Glutamatergic neuron (in vitro differentiated cells): ENCODE results near the gene COL16A1. TPM values are rescaled to one million over a fixed set of nuclear protein-coding genes. Genes with fewer than 3 reads are reported as not detected.
A peak's percentile ranks its signal among the peaks of the same experiment; 100 is the strongest.

ENCODE experiments used
- DNase-seq: peaks from one replicate; pipeline ENCODE4 v3.0.0; 2022
- H3K27ac Mint-ChIP-seq: one replicate; pipeline ENCODE4 v1.8.0; 2020; ENCODE audit warnings: mild to moderate bottlenecking, mixed read lengths, inconsistent platforms; ENCODE audit not compliant: unreplicated experiment
- H3K27me3 Mint-ChIP-seq: one replicate; pipeline ENCODE4 v1.8.0; 2020; ENCODE audit warnings: mild to moderate bottlenecking, moderate library complexity, mixed read lengths, inconsistent platforms; ENCODE audit not compliant: unreplicated experiment
- H3K36me3 Mint-ChIP-seq: one replicate; pipeline ENCODE4 v1.8.0; 2020; ENCODE audit warnings: mild to moderate bottlenecking, mixed read lengths, inconsistent platforms; ENCODE audit not compliant: unreplicated experiment
- H3K4me1 Mint-ChIP-seq: one replicate; pipeline ENCODE4 v1.8.0; 2020; ENCODE audit warnings: mild to moderate bottlenecking, low read depth, mixed read lengths, inconsistent platforms; ENCODE audit not compliant: unreplicated experiment
- H3K4me3 Mint-ChIP-seq: one replicate; pipeline ENCODE4 v1.8.0; 2020; ENCODE audit warnings: mild to moderate bottlenecking, mixed read lengths, inconsistent platforms; ENCODE audit not compliant: unreplicated experiment
- H3K9me3 Mint-ChIP-seq: one replicate; pipeline ENCODE4 v1.8.0; 2020; ENCODE audit warnings: mild to moderate bottlenecking, moderate library complexity, mixed read lengths, inconsistent platforms; ENCODE audit not compliant: unreplicated experiment
- CTCF ChIP-seq: fragments of 200-600 bp; sonication (generic); IDR thresholded peaks from one replicate; pipeline ENCODE4 v1.5.0; 2021; ENCODE audit not compliant: partially characterized antibody, unreplicated experiment
- total RNA-seq: library from RNA; stranded (reverse); fragmentation: NEBNext Ultra II Directional; extraction: Animal tissue kit (Norgen Biotek cat#: 25700); gene quantifications from one replicate; pipeline ENCODE4 v1.2.1, GENCODE V29; 2021; ENCODE audit not compliant: unreplicated experiment

The COL16A1 gene
- total RNA-seq, 1 donor from 2014 or later = 52.2 TPM

DNA sequence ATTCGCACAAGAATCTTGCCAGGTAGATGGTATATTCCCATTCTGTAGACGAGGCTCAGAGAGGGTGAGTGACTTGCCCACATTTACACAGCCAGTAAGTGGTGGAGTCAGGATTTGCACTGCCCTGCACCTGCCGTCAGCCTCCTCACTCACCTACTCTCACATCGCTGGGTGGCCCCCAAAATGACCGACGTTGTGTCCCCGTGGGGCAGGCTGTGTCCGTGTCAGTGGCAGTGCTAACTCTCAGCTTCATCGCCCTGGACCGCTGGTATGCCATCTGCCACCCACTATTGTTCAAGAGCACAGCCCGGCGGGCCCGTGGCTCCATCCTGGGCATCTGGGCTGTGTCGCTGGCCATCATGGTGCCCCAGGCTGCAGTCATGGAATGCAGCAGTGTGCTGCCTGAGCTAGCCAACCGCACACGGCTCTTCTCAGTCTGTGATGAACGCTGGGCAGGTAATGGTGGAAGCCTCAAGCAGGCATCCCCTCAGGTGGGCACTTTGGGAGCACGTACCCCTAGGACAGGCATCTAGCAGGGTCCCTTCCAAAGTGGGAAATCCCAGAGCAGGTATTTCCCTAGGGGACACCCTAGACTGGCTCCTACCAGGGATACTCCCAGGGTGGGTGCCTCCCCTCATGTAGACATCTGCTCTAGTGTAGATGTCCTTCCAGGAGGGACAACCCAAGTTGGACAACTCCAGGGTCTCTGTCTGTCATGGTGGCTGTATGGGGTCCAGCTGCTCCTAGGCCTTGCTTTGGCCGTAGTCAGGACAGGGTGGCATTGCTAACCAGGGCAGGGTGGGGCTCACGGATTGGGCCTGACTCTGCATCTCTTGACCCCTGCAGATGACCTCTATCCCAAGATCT lies 83.0 kb downstream of the COL16A1 start:
- H3K9me3 Mint-ChIP-seq = peaks cover 3% of the 10 kb centered on the region
- no peak for TF ChIP-seq CTCF
- H3K27me3 Mint-ChIP-seq = peaks cover 12% of the 10 kb centered on the region
- H3K4me3 Mint-ChIP-seq = no peak overlapping the region
- peaks cover 3% of the 10 kb centered on the region for H3K4me1 Mint-ChIP-seq
- H3K36me3 Mint-ChIP-seq = peaks cover 3% of the 10 kb centered on the region
- no peak for DNase-seq
- H3K27ac Mint-ChIP-seq = no peak overlapping the region

DNA sequence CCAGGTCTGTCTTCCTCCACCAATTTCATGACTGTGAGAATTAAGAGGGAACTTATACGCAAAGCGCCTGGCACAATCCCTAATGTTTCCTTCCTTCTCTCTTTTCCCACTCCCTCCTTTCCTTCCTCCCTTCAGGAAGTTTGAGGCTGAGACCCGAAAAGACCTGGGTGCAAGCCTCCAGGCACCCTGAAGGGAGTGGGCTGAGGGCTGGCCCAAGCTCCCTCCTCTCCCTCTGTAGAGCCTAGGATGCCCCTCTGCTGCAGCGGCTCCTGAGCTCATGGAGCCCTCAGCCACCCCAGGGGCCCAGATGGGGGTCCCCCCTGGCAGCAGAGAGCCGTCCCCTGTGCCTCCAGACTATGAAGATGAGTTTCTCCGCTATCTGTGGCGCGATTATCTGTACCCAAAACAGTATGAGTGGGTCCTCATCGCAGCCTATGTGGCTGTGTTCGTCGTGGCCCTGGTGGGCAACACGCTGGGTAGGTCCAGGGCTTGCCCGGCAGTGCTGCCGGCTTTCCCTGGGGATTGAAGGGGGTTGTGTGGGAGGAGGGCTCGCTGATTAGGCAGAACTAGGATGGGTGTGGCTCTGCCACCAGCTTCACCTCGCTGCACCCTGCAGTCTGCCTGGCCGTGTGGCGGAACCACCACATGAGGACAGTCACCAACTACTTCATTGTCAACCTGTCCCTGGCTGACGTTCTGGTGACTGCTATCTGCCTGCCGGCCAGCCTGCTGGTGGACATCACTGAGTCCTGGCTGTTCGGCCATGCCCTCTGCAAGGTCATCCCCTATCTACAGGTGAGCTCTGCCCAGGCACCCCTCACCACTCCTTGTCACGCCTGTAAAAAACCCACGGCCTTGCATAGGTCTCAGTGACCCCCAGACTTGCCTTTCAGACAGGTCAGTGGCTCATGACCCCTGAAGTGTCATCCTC lies 84.6 kb downstream of the COL16A1 start:
- H3K27ac Mint-ChIP-seq = no peak overlapping the region
- no peaks in the 10 kb centered on the region for H3K4me1 Mint-ChIP-seq
- peaks cover 9% of the 10 kb centered on the region for H3K27me3 Mint-ChIP-seq
- H3K9me3 Mint-ChIP-seq = no peaks in the 10 kb centered on the region
- DNase-seq = no peak
- TF ChIP-seq CTCF = no peak
- H3K36me3 Mint-ChIP-seq = peaks cover 3% of the 10 kb centered on the region
- no peak overlapping the region for H3K4me3 Mint-ChIP-seq

DNA sequence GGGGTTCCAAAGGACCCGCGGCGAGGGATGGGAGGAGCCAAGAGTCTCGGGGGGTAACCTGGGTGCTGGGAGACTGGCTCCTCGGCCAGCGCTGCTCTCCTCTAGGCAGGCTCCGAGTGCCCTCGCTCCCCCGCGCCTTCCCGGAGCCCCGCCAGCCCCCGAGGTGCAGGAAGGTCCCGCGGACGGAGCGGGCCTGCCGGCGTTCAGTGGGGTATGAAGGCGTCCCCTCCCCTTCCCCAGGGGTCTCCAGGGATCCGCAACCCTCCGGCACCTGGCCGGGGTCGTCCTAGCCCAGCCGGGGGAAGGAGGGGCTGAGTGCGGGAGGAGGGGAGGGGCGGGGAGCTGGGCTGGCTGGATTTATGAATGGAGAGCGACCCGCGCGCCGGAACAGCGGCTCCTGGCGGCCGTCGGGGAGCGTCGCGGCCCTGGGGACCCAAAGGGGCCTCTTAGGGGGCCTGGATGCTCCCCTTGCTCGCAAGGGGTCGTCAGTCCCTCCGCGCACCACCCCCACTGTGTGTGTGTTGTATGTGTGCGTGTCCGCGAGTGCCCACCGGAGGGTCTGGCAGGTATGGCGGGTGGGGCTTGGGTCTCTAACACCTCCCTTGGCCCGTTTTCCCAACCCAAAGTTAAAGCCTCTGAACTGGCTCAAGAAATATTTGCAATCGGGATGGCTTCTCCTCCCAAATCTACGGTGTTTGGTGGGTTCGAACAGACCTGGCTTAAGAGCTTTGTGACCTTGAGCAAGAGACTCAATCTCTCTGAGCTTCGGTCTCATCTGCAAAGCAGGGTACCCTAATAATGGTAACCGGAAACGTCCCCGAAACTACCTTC lies 85.7 kb downstream of the COL16A1 start:
- Mint-ChIP-seq H3K4me1 (no peaks in the 10 kb centered on the region), H3K4me3 (peak overlapping the region; percentile 52)
- DNase-seq = peak; percentile 84

DNA sequence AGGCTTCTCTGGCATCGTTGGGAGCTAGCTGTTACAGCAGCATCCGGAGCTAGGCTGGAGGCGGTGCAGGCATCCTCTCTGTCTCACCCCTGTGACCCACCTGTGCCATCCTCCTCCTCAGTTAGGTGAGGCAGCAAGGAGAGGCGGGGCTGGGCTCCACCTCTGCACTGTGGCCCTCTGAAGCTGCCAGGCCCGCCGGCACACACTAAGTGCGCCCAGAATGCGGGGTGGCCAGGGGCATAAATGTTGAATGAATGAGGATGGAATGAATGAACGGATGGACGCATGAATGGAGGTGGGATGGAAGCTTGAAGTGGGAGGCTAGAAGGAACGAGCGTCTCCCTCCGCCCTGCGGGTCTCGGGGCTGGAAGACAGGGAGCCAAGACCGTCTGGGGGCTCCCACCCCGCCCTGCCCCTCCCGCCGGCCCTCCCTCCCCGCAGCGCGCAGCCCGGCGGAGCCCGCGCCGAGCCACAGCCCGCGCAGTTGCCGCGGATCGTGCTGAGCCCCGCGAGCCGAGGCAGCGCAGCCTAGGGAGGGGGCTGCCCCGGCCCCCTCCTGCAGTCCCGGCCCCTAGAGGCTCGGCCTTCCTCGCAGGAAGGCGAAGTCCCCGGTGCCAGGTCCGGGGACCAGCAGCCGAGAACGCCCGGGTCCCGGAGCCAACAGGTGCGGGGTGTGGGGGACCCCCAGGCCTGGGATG lies 86.5 kb downstream of the COL16A1 start, which contains the start of gene HCRTR1:
HCRTR1 (plus strand) TSS at position 472 of the 698 bp plus-strand sequence. CDS start 1,504 bp downstream, outside the sequence.
- Mint-ChIP-seq H3K27ac (no peak within 1 kb of the TSS), H3K4me3 (peak within 1 kb of the TSS; percentile 90), H3K9me3 (no peaks in the 10 kb centered on the region), H3K4me1 (no peaks in the 10 kb centered on the region), H3K27me3 (peaks cover 9% of the 10 kb centered on the region), H3K36me3 (peaks cover 3% of the 10 kb centered on the region)
- DNase-seq = no peak
- no peak for TF ChIP-seq CTCF

More for the DNA sequence above, 85.7 kb downstream of the COL16A1 start:
- TF ChIP-seq CTCF = peak; percentile 91
- Mint-ChIP-seq H3K9me3 (no peaks in the 10 kb centered on the region), H3K36me3 (peaks cover 3% of the 10 kb centered on the region), H3K27ac (no peak overlapping the region), H3K27me3 (peaks cover 9% of the 10 kb centered on the region)
